HG02870 (cell line): Measurements from ENCODE around the gene FBXO38.
"Not testable (repeated sequence)": the region's sequence is repeated elsewhere in the genome, so short reads cannot be mapped to it uniquely, and the experiment has no call there.

Experiments
- ATAC-seq: cut with Tn5 transposase; IDR thresholded peaks from one replicate; pipeline ENCODE4 v1.9.1; 2021; ENCODE audit warnings: mild to moderate bottlenecking, moderate library complexity; ENCODE audit not compliant: unreplicated experiment

FBXO38 gene

DNA sequence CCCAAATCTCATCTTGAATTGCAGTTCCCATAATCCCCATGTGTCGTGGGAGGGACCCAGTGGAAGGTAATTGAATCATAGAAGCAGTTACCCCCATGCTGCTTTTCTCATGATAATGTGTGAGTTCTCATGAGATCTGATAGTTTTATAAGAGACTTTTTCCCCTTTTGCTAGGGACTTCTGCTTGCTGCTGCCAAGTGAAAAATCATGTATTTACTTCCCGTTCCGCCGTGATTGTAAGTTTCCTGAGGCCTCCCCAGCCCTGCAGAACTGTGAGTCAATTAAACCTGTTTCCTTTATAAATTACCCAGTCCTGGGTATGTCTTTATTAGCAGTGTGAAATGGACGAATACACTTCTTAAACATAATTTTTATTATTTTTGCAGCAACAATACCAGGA is 85.0 kb downstream of the FBXO38 start:
- ATAC-seq = not testable (repeated sequence)

DNA sequence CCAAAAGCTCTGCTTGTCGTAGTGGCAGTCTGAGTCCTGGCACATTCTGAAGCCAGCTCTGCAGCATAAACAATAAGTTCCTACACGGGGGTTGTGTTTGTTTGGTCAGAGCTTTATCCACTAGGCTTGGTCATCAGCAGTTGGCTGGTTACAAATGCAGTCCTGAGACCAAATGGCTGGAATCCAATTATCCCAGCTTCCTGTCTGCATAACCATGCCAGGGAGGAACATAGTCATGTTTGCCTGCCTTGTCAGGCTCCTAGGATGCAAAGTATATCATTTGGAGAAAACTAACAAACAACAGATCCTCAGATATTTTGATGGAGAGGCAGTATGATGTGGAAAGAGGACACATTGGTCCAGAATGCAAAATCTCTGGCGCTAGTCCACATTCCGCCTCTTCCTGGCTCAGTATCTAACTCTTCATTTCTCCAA is 85.8 kb downstream of the FBXO38 start:
- no peak for ATAC-seq

GRCh38 chr5:148471379-148471778 is 87.6 kb downstream of the FBXO38 start:
- no peak for ATAC-seq

GRCh38 chr5:148474025-148474511 is 90.3 kb downstream of the FBXO38 start:
- ATAC-seq = no peak

- ATAC-seq = no peak
These were observed 92.5 kb downstream of the FBXO38 start for GRCh38 chr5:148476302-148476701.

DNA sequence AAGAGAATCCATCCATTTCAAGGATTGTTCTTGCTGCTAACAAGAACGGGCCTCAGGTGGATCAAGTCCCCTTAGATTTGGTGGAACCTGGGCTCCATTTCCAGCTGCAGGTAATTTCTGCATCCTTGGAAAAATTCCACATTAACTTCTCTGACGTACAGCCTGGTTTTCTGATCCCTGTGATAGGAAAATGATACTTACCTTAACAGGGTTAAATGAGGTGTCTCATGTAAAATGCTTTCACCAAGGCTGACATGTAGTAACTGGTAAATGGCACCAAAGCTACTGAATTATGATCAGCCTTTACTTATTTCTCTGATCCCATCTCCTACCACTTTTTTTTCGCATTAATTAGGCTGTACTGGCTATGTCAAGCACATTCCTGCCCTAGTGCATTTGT is 93.7 kb downstream of the FBXO38 start:
- no peak for ATAC-seq

DNA sequence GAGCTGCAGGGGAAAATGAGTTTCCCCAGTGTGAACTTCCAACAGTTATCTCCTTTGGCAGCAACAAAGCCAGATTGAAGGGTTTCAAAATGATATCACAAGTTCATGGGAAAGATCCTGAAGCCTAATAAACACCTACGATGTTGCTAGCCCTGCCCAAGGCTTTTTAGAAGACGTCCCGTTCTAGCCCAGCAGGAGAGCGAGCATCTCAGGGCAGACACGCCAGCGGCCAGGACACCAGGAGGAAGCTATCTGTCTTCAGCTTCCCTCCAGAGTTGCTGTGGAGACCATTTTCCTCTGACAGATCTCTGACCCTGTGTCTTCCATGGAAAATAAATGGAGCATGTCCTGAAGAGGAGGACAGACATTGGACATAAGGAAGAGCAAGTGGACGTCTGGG is 98.4 kb downstream of the FBXO38 start:
- ATAC-seq = no peak

GRCh38 chr5:148482697-148483462 is 99.1 kb downstream of the FBXO38 start:
- peak; percentile 86 for ATAC-seq

DNA sequence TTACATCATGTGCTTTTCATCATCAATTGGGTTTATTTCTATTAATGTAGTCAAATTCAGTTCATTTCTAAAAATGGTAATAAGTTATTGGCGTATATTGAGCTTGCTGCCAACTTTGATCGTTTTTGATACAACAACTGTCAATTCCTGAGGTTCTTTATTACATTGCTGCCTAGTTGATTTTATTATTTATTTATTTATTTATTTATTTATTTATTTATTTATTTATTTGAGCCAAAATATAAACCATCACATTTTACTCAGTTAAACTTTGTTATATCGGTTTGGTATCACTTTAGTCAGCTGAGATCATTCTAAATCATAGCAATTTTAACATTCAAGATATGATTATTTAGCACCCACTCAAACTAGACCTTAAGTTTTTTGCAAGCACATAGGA is 100.0 kb downstream of the FBXO38 start:
- ATAC-seq = no peak

GRCh38 chr5:148484651-148485050 is 100.9 kb downstream of the FBXO38 start:
- ATAC-seq = no peak

DNA sequence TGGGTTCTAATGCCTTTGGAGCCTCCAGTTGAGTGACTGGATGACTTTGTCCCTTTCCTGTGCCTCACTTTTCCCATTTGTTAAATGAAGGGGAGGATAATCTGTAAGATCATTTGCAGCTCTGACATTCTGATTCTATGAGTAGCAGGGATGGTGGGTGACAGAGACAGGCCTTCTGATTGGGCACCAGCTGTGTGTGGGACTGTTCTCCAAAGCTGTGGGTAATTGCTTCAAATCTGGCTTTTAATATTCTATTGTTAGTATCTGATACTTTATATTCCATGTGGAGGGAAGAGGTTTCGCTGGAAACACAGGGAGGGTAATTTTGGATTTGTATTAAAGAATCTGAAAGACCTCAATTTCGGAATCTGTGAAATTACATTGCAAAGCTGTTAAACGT is 102.7 kb downstream of the FBXO38 start:
- no peak for ATAC-seq

DNA sequence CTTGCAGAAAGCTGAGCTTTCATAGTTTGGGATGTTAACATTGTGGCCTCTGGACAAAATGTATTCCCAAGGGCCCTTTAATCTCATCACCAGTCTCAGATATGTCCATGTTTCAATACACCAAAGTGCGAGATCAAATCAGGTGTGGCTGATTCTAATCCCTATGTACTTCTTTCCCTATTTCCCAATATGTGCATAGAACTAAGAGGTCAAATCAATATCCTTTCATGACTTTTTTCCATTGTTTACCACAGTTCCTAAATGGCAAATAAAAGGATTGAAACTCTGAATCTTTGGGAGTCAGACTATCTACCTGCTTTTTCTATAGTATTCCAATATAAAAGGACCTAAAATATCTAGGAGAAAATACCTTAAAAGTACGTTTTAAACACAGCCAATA is 105.0 kb downstream of the FBXO38 start:
- no peak for ATAC-seq

- ATAC-seq = no peak
These were observed 107.4 kb downstream of the FBXO38 start for GRCh38 chr5:148491015-148491792.

DNA sequence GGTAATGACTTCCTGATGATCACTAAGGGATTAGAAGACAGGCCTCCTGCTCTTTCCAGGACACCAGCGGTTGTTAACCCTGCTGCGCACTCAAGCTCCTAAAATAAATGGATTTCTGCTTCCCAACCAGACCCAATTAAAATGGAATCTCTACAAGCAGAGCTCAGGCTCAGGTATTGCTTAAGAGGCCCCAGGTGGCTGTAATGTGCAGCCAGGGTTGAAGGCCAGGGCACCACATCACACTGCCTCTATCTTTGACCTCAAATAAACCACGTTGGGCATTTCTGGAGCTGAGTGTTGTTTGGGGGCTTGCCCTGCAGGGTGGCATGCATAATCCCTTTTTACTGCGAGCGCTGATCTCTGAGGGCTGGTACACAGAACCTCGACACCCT is 108.0 kb downstream of the FBXO38 start:
- ATAC-seq = no peak

- ATAC-seq = no peak
These were observed 108.6 kb downstream of the FBXO38 start for GRCh38 chr5:148492351-148492750.
